GM23338 (cell line): ENCODE results near the gene TSPAN12. TPM values are rescaled to one million over a fixed set of nuclear protein-coding genes. Genes with fewer than 3 reads are reported as not detected.
A peak's percentile ranks its signal among the peaks of the same experiment; 100 is the strongest.

ENCODE experiments used
- ATAC-seq: fragments of 200-7000 bp; cut with Tn5 transposase; 3 replicates; pipeline ENCODE4 v1.9.1; 2020
- DNase-seq: peaks from one replicate; pipeline ENCODE4 v3.0.0-alpha.2; 2015; ENCODE audit warnings: low spot score
- H2AFZ ChIP-seq: fragments of 200-600 bp; sonication (generic); 2 replicates; pipeline ENCODE4 v1.8.0; 2016; ENCODE audit warnings: antibody characterized with exemption, mild to moderate bottlenecking, moderate library complexity
- H3F3A ChIP-seq: fragments of 200-600 bp; sonication (generic); replicated peaks from 2 replicates; pipeline ENCODE4 v1.8.0; 2017; ENCODE audit warnings: antibody characterized with exemption, mixed run types, low read depth
- H3K27ac ChIP-seq: fragments of 200-600 bp; sonication (generic); 2 replicates; pipeline ENCODE4 v1.6.1; 2016; ENCODE audit warnings: low read depth
- H3K27me3 ChIP-seq: fragments of 200-600 bp; sonication (generic); 2 replicates; pipeline ENCODE4 v1.8.0; 2016; ENCODE audit warnings: mild to moderate bottlenecking, mixed run types, moderate library complexity; ENCODE audit not compliant: insufficient read depth
- H3K36me3 ChIP-seq: fragments of 200-600 bp; sonication (generic); 2 replicates; pipeline ENCODE4 v1.8.0; 2016; ENCODE audit warnings: mild to moderate bottlenecking; ENCODE audit not compliant: insufficient read depth
- H3K4me1 ChIP-seq: fragments of 200-600 bp; sonication (generic); 2 replicates; pipeline ENCODE4 v1.8.0; 2016; ENCODE audit warnings: mild to moderate bottlenecking, moderate library complexity; ENCODE audit not compliant: insufficient read depth
- H3K4me2 ChIP-seq: fragments of 200-600 bp; sonication (generic); 2 replicates; pipeline ENCODE4 v1.7.1; 2017; ENCODE audit warnings: mixed run types
- H3K4me3 ChIP-seq: fragments of 200-600 bp; sonication (generic); 2 replicates; pipeline ENCODE4 v1.6.1; 2016; ENCODE audit warnings: mixed run types
- H3K79me2 ChIP-seq: fragments of 200-600 bp; sonication (generic); replicated peaks from 2 replicates; pipeline ENCODE4 v1.8.0; 2017; ENCODE audit warnings: mild to moderate bottlenecking; ENCODE audit not compliant: insufficient read depth
- H3K9me2 ChIP-seq: fragments of 200-600 bp; sonication (generic); 2 replicates; pipeline ENCODE4 v1.8.0; 2017; ENCODE audit not compliant: insufficient read depth
- H4K20me1 ChIP-seq: fragments of 200-600 bp; sonication (generic); replicated peaks from 2 replicates; pipeline ENCODE4 v1.8.0; 2017; ENCODE audit warnings: mild to moderate bottlenecking; ENCODE audit not compliant: insufficient read depth
- H3K27ac Mint-ChIP-seq: 2 replicates; pipeline ENCODE4 v1.8.0; 2020; ENCODE audit warnings: inconsistent platforms, mild to moderate bottlenecking, moderate library complexity, mixed read lengths
- H3K27me3 Mint-ChIP-seq: 3 replicates; pipeline ENCODE4 v1.8.0; 2022; ENCODE audit warnings: low read depth, mild to moderate bottlenecking, moderate library complexity, mixed read lengths, inconsistent platforms; ENCODE audit not compliant: insufficient read depth, poor library complexity
- H3K36me3 Mint-ChIP-seq: 3 replicates; pipeline ENCODE4 v1.8.0; 2021; ENCODE audit warnings: low read depth, mild to moderate bottlenecking, inconsistent platforms, moderate library complexity, mixed read lengths
- H3K4me1 Mint-ChIP-seq: 3 replicates; pipeline ENCODE4 v1.8.0; 2020; ENCODE audit warnings: mild to moderate bottlenecking, inconsistent platforms, mixed read lengths
- H3K4me3 Mint-ChIP-seq: 3 replicates; pipeline ENCODE4 v1.8.0; 2021; ENCODE audit warnings: moderate library complexity, mild to moderate bottlenecking, inconsistent platforms, mixed read lengths
- H3K9me3 Mint-ChIP-seq: 3 replicates; pipeline ENCODE4 v1.8.0; 2020; ENCODE audit warnings: moderate library complexity, mild to moderate bottlenecking, inconsistent platforms, mixed read lengths
- CREB1 ChIP-seq: fragments of 250-450 bp; sonication (Bioruptor Pico); IDR thresholded peaks from 2 replicates; pipeline ENCODE4 v1.5.0; 2020; ENCODE audit warnings: low read depth, mild to moderate bottlenecking, moderate library complexity
- CTCF ChIP-seq, 2 experiments: fragments of 200-600 bp in 1 of 2; sonication (generic) in 1 of 2; conservative IDR thresholded peaks; 2 replicates each; pipeline versions ENCODE4 v1.5.1 to v1.6.1; 2016 to 2017; ENCODE audit warnings: antibody characterized with exemption in 2 of 2, low read depth in 2 of 2, mild to moderate bottlenecking in 2 of 2, moderate library complexity in 1 of 2
- ETS1 ChIP-seq: IDR thresholded peaks from 2 replicates; pipeline ENCODE4 v1.6.1; 2016; ENCODE audit warnings: antibody characterized with exemption
- EZH2phosphoT487 ChIP-seq: fragments of 200-600 bp; sonication (generic); IDR thresholded peaks from one replicate; pipeline ENCODE4 v1.8.1; 2018; ENCODE audit warnings: antibody characterized with exemption; ENCODE audit not compliant: unreplicated experiment
- POLR2AphosphoS5 ChIP-seq: IDR thresholded peaks from 2 replicates; pipeline ENCODE4 v1.6.1; 2016; ENCODE audit warnings: antibody characterized with exemption, low read depth
- REST ChIP-seq: IDR thresholded peaks from one replicate; pipeline ENCODE4 v1.6.1; 2018; ENCODE audit warnings: antibody characterized with exemption; ENCODE audit not compliant: unreplicated experiment
- STAT1 ChIP-seq: IDR thresholded peaks from one replicate; pipeline ENCODE4 v1.6.1; 2016; ENCODE audit warnings: antibody characterized with exemption; ENCODE audit not compliant: unreplicated experiment
- ZNF114 ChIP-seq: fragments of 250-450 bp; sonication (Bioruptor Pico); IDR thresholded peaks from 2 replicates; pipeline ENCODE4 v1.5.0; 2020; ENCODE audit warnings: mild to moderate bottlenecking, moderate library complexity
- ZNF331 ChIP-seq: fragments of 250-450 bp; sonication (Bioruptor Pico); IDR thresholded peaks from 2 replicates; pipeline ENCODE4 v1.5.0; 2020; ENCODE audit warnings: low read depth, mild to moderate bottlenecking, moderate library complexity
- ZNF462 ChIP-seq: fragments of 250-450 bp; sonication (Bioruptor Pico); IDR thresholded peaks from 2 replicates; pipeline ENCODE4 v1.5.0; 2020; ENCODE audit warnings: mild to moderate bottlenecking, moderate library complexity
- polyA plus RNA-seq: library from polyadenylated mRNA; unstranded; fragments of >200 nt; fragmentation: Nextera tagmentation; extraction: Ambion mirVana; gene quantifications from 2 replicates; pipeline ENCODE4 v1.2.1, GENCODE V29; 2016
- total RNA-seq: library from RNA; depleted of rRNA; stranded (reverse); fragments of >200 nt; shearing (Covaris generic); gene quantifications from 2 replicates; pipeline ENCODE4 v1.2.3, GENCODE V29; 2014

Gene TSPAN12
- total and polyA plus RNA-seq, 2 experiments from 2014 or later, result 9.7 to 11.7 TPM

GRCh38 chr7:120743128-120743527 is 114.8 kb downstream of the TSPAN12 start:
- Histone ChIP-seq H4K20me1 (no peaks in the 10 kb centered on the region), H3K36me3 (no peaks in the 10 kb centered on the region), H3K27ac (no peak overlapping the region), H3F3A (no peaks in the 10 kb centered on the region), H3K4me2 (no peak overlapping the region), H3K27me3 (no peaks in the 10 kb centered on the region), H3K4me1 (peaks cover 32% of the 10 kb centered on the region), H2AFZ (no peak overlapping the region), H3K4me3 (no peak overlapping the region), H3K9me2 (no peaks in the 10 kb centered on the region), H3K79me2 (no peaks in the 10 kb centered on the region)
- H3K27me3 Mint-ChIP-seq, result no peaks in the 10 kb centered on the region
- no peak for DNase-seq
- H3K27ac Mint-ChIP-seq, result peak overlapping the region; percentile 7; the same call in 1 of the 2 replicates
- TF ChIP-seq CTCF (conservative IDR thresholded peaks at IDR 0.05; ENCODE audit: low read depth in 2 of 2) (no peak), ZNF114 (no peak), ETS1 (no peak), REST (no peak), EZH2phosphoT487 (no peak), POLR2AphosphoS5 (no peak), ZNF331 (CRISPR knock-in tag) (no peak)
- H3K36me3 Mint-ChIP-seq, result peaks cover 3% of the 10 kb centered on the region; the same call in 1 of the 3 replicates
- peaks cover 58% of the 10 kb centered on the region for H3K4me1 Mint-ChIP-seq
- no peak overlapping the region for H3K4me3 Mint-ChIP-seq
- H3K9me3 Mint-ChIP-seq, result no peaks in the 10 kb centered on the region
- no peak for ATAC-seq

GRCh38 chr7:120742372-120742771 is 115.6 kb downstream of the TSPAN12 start:
- H3K27ac ChIP-seq, result 0 out of 2 replicates have a peak overlapping the region, but pooled peaks have one; percentile 4
- peak overlapping the region; percentile 5; the same call in 2 of the 3 replicates for H3K4me3 Mint-ChIP-seq
- no peaks in the 10 kb centered on the region for H3K27me3 ChIP-seq
- no peaks in the 10 kb centered on the region for H3K79me2 ChIP-seq
- peaks cover 3% of the 10 kb centered on the region; the same call in 1 of the 3 replicates for H3K36me3 Mint-ChIP-seq
- no peaks in the 10 kb centered on the region for H3K36me3 ChIP-seq
- no peaks in the 10 kb centered on the region for H3K9me3 Mint-ChIP-seq
- no peaks in the 10 kb centered on the region for H4K20me1 ChIP-seq
- DNase-seq (peak; percentile 75), ATAC-seq (peak; percentile 95)
- peak overlapping the region; percentile 66 for H3K27ac Mint-ChIP-seq
- H2AFZ ChIP-seq, result no peak overlapping the region
- H3K27me3 Mint-ChIP-seq, result no peaks in the 10 kb centered on the region
- H3K4me1 Mint-ChIP-seq, result peaks cover 60% of the 10 kb centered on the region
- no peaks in the 10 kb centered on the region for H3F3A ChIP-seq
- no peaks in the 10 kb centered on the region for H3K9me2 ChIP-seq
- H3K4me3 ChIP-seq, result no peak overlapping the region
- peaks cover 34% of the 10 kb centered on the region for H3K4me1 ChIP-seq
- peak overlapping the region; percentile 39 for H3K4me2 ChIP-seq
- TF ChIP-seq EZH2phosphoT487 (no peak), CREB1 (CRISPR knock-in tag) (no peak), ZNF462 (no peak), STAT1 (no peak)
